ENCODE measurements around the gene PPP1R2B.
"Not testable (repeated sequence)": the region's sequence is repeated elsewhere in the genome, so short reads cannot be mapped to it uniquely, and the experiment has no call there.

DNA sequence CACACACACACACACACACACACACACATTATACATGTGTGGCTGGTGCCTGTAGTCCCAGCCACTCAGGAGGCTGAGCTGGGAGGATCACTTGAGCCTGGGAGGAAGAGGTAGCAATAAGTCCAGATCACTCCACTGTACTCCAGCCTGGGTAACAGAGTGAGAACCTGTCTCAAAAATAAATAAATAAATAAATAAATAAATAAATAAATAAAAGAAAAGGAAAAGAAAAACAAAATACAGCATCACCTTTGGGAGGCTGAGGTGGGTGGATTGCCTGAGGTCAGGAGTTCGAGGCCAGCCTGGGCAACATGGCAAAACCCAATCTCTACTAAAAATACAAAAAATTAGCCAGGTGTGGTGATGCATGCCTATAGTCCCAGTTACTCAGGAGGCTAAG lies 1.6 kb upstream of the PPP1R2B start:
- TF ChIP-seq, protein P1, sequence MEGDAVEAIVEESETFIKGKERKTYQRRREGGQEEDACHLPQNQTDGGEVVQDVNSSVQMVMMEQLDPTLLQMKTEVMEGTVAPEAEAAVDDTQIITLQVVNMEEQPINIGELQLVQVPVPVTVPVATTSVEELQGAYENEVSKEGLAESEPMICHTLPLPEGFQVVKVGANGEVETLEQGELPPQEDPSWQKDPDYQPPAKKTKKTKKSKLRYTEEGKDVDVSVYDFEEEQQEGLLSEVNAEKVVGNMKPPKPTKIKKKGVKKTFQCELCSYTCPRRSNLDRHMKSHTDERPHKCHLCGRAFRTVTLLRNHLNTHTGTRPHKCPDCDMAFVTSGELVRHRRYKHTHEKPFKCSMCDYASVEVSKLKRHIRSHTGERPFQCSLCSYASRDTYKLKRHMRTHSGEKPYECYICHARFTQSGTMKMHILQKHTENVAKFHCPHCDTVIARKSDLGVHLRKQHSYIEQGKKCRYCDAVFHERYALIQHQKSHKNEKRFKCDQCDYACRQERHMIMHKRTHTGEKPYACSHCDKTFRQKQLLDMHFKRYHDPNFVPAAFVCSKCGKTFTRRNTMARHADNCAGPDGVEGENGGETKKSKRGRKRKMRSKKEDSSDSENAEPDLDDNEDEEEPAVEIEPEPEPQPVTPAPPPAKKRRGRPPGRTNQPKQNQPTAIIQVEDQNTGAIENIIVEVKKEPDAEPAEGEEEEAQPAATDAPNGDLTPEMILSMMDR (IDR thresholded peaks at IDR 0.05): not testable (repeated sequence)
- TF ChIP-seq POLR2A (IDR thresholded peaks at IDR 0.05): not testable (repeated sequence)
